Measurements from ENCODE around the gene ZNF846.

ZNF846 gene

DNA sequence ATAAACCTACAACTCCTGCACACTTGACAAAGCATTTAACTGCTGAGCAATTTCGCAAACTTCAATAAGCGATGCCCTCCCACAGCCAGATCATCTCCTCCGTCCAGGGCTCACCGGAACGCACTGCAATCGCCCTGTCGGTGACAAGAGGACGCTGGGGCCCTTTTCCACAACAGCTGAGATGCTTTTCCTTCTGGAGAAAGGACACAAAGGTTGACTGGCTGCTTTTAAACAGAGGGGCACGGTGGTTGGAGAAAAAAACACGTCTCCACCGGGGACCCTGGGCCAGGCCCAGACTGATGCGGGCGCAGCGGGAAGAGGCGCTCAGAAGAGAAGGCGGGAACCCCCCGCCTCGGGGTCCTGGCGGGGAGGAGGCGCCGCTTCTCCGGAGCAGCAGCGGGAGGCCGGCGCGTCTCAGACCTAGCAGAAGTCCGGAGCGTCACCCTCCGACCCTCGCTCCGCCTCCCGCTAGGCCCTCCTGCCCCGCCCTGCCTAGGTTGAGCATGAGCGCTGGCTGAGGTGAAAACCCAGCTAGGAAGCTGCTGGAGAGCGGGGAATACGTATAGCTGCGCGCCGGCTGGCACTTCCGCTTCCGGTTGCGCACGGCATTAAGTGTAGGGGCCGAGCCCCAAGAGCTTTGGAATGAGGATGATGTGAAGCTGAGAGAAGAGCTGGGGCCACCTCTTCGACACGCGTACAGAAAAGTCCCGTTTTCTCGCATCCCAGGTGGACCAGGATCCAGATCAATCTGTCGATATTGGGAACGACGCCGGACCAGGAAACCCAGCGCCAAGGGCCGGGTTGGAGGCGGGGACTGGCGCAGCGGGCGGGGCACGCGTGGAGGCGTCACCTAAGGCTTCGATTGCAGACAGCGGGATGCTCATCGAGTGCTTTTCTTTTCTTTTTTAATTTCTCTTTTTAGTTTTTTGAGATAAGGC lies at the start of gene ZNF846 (continued):
- TF ChIP-seq ZNF529 (tag by site-specific recombination; IDR thresholded peaks at IDR 0.05; ENCODE audit: insufficient replicate concordance) (no peak), ZNF626 (tag by site-specific recombination; IDR thresholded peaks at IDR 0.05) (no peak), GLIS1 (tag by site-specific recombination; IDR thresholded peaks at IDR 0.05) (peak; percentile 91), ZNF16 (tag by site-specific recombination; IDR thresholded peaks at IDR 0.05; ENCODE audit: low read depth) (no peak), ZNF610 (tag by site-specific recombination; IDR thresholded peaks at IDR 0.05; ENCODE audit: borderline replicate concordance) (peak; percentile 85), KLF16 (tag by site-specific recombination; IDR thresholded peaks at IDR 0.05) (peak; percentile 90), ZNF837 (tag by site-specific recombination; IDR thresholded peaks at IDR 0.05) (no peak), ZSCAN16 (tag by site-specific recombination; IDR thresholded peaks at IDR 0.05) (no peak), ZNF747 (tag by site-specific recombination; IDR thresholded peaks at IDR 0.05) (no peak), ZNF146 (tag by site-specific recombination; IDR thresholded peaks at IDR 0.05) (0 out of 2 replicates have a peak, but pooled peaks have one; percentile 8), ZNF660 (tag by site-specific recombination; IDR thresholded peaks at IDR 0.05) (peak; percentile 93), ZNF175 (tag by site-specific recombination; IDR thresholded peaks at IDR 0.05) (no peak), YY1 (tag by site-specific recombination; IDR thresholded peaks at IDR 0.05) (no peak), ZNF302 (tag by site-specific recombination; IDR thresholded peaks at IDR 0.05; ENCODE audit: low read depth) (no peak), ZNF341 (tag by site-specific recombination; IDR thresholded peaks at IDR 0.05; ENCODE audit: low read depth) (peak; percentile 92), ZNF214 (tag by site-specific recombination; IDR thresholded peaks at IDR 0.05; ENCODE audit: borderline replicate concordance) (no peak), ZNF239 (tag by site-specific recombination; IDR thresholded peaks at IDR 0.05) (no peak), KLF9 (tag by site-specific recombination; IDR thresholded peaks at IDR 0.05; ENCODE audit: low read depth) (peak; percentile 59), ZBTB7A (tag by site-specific recombination; IDR thresholded peaks at IDR 0.05; ENCODE audit: low read depth) (no peak), ZNF768 (tag by site-specific recombination; IDR thresholded peaks at IDR 0.05) (no peak), ZNF48 (tag by site-specific recombination; IDR thresholded peaks at IDR 0.05) (no peak), ZNF585B (tag by site-specific recombination; IDR thresholded peaks at IDR 0.05) (no peak), ZNF664 (tag by site-specific recombination; IDR thresholded peaks at IDR 0.05) (no peak)
- TF ChIP-seq, protein P1, sequence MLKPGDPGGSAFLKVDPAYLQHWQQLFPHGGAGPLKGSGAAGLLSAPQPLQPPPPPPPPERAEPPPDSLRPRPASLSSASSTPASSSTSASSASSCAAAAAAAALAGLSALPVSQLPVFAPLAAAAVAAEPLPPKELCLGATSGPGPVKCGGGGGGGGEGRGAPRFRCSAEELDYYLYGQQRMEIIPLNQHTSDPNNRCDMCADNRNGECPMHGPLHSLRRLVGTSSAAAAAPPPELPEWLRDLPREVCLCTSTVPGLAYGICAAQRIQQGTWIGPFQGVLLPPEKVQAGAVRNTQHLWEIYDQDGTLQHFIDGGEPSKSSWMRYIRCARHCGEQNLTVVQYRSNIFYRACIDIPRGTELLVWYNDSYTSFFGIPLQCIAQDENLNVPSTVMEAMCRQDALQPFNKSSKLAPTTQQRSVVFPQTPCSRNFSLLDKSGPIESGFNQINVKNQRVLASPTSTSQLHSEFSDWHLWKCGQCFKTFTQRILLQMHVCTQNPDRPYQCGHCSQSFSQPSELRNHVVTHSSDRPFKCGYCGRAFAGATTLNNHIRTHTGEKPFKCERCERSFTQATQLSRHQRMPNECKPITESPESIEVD (tag by site-specific recombination; IDR thresholded peaks at IDR 0.05) = no peak
- TF ChIP-seq, protein P2, sequence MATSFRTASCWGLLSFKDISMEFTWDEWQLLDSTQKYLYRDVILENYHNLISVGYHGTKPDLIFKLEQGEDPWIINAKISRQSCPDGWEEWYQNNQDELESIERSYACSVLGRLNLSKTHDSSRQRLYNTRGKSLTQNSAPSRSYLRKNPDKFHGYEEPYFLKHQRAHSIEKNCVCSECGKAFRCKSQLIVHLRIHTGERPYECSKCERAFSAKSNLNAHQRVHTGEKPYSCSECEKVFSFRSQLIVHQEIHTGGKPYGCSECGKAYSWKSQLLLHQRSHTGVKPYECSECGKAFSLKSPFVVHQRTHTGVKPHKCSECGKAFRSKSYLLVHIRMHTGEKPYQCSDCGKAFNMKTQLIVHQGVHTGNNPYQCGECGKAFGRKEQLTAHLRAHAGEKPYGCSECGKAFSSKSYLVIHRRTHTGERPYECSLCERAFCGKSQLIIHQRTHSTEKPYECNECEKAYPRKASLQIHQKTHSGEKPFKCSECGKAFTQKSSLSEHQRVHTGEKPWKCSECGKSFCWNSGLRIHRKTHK (tag by site-specific recombination; IDR thresholded peaks at IDR 0.05) = no peak
- TF ChIP-seq, protein P3, sequence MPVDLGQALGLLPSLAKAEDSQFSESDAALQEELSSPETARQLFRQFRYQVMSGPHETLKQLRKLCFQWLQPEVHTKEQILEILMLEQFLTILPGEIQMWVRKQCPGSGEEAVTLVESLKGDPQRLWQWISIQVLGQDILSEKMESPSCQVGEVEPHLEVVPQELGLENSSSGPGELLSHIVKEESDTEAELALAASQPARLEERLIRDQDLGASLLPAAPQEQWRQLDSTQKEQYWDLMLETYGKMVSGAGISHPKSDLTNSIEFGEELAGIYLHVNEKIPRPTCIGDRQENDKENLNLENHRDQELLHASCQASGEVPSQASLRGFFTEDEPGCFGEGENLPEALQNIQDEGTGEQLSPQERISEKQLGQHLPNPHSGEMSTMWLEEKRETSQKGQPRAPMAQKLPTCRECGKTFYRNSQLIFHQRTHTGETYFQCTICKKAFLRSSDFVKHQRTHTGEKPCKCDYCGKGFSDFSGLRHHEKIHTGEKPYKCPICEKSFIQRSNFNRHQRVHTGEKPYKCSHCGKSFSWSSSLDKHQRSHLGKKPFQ (tag by site-specific recombination; IDR thresholded peaks at IDR 0.05) = 0 out of 2 replicates have a peak, but pooled peaks have one; percentile 27
- TF ChIP-seq, protein P4, sequence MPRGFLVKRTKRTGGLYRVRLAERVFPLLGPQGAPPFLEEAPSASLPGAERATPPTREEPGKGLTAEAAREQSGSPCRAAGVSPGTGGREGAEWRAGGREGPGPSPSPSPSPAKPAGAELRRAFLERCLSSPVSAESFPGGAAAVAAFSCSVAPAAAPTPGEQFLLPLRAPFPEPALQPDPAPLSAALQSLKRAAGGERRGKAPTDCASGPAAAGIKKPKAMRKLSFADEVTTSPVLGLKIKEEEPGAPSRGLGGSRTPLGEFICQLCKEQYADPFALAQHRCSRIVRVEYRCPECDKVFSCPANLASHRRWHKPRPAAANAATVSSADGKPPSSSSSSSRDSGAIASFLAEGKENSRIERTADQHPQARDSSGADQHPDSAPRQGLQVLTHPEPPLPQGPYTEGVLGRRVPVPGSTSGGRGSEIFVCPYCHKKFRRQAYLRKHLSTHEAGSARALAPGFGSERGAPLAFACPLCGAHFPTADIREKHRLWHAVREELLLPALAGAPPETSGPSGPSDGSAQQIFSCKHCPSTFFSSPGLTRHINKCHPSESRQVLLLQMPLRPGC (tag by site-specific recombination; IDR thresholded peaks at IDR 0.05) = peak; percentile 62; the same call in 1 of the 2 replicates
- TF ChIP-seq, protein P5, sequence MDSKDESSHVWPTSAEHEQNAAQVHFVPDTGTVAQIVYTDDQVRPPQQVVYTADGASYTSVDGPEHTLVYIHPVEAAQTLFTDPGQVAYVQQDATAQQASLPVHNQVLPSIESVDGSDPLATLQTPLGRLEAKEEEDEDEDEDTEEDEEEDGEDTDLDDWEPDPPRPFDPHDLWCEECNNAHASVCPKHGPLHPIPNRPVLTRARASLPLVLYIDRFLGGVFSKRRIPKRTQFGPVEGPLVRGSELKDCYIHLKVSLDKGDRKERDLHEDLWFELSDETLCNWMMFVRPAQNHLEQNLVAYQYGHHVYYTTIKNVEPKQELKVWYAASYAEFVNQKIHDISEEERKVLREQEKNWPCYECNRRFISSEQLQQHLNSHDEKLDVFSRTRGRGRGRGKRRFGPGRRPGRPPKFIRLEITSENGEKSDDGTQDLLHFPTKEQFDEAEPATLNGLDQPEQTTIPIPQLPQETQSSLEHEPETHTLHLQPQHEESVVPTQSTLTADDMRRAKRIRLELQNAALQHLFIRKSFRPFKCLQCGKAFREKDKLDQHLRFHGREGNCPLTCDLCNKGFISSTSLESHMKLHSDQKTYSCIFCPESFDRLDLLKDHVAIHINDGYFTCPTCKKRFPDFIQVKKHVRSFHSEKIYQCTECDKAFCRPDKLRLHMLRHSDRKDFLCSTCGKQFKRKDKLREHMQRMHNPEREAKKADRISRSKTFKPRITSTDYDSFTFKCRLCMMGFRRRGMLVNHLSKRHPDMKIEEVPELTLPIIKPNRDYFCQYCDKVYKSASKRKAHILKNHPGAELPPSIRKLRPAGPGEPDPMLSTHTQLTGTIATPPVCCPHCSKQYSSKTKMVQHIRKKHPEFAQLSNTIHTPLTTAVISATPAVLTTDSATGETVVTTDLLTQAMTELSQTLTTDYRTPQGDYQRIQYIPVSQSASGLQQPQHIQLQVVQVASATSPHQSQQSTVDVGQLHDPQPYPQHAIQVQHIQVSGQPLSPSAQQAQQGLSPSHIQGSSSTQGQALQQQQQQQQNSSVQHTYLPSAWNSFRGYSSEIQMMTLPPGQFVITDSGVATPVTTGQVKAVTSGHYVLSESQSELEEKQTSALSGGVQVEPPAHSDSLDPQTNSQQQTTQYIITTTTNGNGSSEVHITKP (tag by site-specific recombination; IDR thresholded peaks at IDR 0.05) = peak; percentile 63
